SJCRH30 (cell line): ENCODE data around the gene TRIM72. TPM values are rescaled to one million over a fixed set of nuclear protein-coding genes. Genes with fewer than 3 reads are reported as not detected.
"Not testable (repeated sequence)": the region's sequence is repeated elsewhere in the genome, so short reads cannot be mapped to it uniquely, and the experiment has no call there.

Source experiments
- DNase-seq, 2 experiments: peaks; one replicate each; pipeline ENCODE4 v3.0.0-alpha.2; 2015 to 2020
- H3K27ac ChIP-seq: fragments of 250-450 bp; sonication (Bioruptor Pico); 2 replicates; pipeline ENCODE4 v1.5.1; 2020; ENCODE audit warnings: mild to moderate bottlenecking, moderate library complexity
- H3K27me3 ChIP-seq: fragments of 250-450 bp; sonication (Bioruptor Pico); 2 replicates; pipeline ENCODE4 v1.5.1; 2020; ENCODE audit warnings: mild to moderate bottlenecking, moderate library complexity
- H3K36me3 ChIP-seq: fragments of 250-450 bp; sonication (Bioruptor Pico); 2 replicates; pipeline ENCODE4 v1.5.1; 2020; ENCODE audit warnings: mild to moderate bottlenecking, moderate library complexity
- H3K4me1 ChIP-seq: fragments of 250-450 bp; sonication (Bioruptor Pico); 2 replicates; pipeline ENCODE4 v1.5.1; 2020; ENCODE audit warnings: mild to moderate bottlenecking, moderate library complexity
- H3K4me3 ChIP-seq: fragments of 250-450 bp; sonication (Bioruptor Pico); 2 replicates; pipeline ENCODE4 v1.5.1; 2020; ENCODE audit warnings: mild to moderate bottlenecking, moderate library complexity
- H3K9me3 ChIP-seq: fragments of 250-450 bp; sonication (Bioruptor Pico); replicated peaks from 2 replicates; pipeline ENCODE4 v1.5.1; 2020; ENCODE audit warnings: mild to moderate bottlenecking, moderate library complexity
- total RNA-seq: library from RNA; depleted of rRNA; stranded (reverse); fragments of >200 nt; shearing (Covaris generic); gene quantifications from 2 replicates; pipeline ENCODE4 v1.2.3, GENCODE V29; 2014

TRIM72 gene
- total RNA-seq, 1 experiment from 2014 or later = 32.5 TPM

DNA sequence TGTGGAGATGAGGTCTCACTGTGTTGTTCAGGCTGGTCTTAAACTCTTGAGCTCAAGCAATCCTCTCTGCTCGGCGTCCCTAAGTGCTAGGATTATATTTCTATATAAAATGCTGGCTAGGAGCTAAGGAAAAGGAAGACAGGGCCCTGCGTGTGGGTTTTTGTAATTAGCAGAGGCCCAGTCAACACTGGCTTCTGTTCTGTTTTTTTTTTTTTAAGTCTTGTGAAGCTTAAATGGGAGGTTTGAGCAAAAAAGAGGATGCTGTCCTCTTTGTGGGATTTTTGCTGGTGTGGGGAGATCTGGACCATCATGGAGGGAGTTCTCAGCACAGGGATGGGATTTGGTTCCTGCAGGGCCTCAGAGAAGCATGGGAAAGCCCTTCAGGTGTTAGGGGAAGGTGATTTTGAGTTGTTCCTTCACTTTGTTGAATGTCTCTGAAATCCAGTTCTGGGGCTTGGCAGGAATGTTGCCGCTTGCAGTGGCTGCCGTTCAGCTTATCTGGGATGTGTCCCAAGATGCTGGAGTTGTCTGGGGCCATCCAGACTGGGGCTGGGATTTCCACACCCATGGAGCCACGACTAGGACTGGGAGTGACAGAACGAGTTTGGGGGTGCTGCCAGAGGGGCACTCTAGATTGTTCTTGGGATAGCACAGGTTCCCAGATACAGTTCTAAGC is 15.6 kb upstream of the TRIM72 start:
- Histone ChIP-seq H3K27me3 (no peaks in the 10 kb centered on the region), H3K4me1 (no peaks in the 10 kb centered on the region), H3K9me3 (no peaks in the 10 kb centered on the region), H3K27ac (no peak overlapping the region), H3K36me3 (peaks cover 50% of the 10 kb centered on the region), H3K4me3 (no peak overlapping the region)
- no peak for DNase-seq

- Histone ChIP-seq H3K36me3 (peaks cover 38% of the 10 kb centered on the region), H3K27ac (no peak overlapping the region), H3K4me3 (no peak overlapping the region), H3K27me3 (no peaks in the 10 kb centered on the region), H3K4me1 (no peaks in the 10 kb centered on the region), H3K9me3 (no peaks in the 10 kb centered on the region)
- no peak for DNase-seq
Measured at GRCh38 chr16:31199430-31200041, 14.4 kb upstream of the TRIM72 start.

DNA sequence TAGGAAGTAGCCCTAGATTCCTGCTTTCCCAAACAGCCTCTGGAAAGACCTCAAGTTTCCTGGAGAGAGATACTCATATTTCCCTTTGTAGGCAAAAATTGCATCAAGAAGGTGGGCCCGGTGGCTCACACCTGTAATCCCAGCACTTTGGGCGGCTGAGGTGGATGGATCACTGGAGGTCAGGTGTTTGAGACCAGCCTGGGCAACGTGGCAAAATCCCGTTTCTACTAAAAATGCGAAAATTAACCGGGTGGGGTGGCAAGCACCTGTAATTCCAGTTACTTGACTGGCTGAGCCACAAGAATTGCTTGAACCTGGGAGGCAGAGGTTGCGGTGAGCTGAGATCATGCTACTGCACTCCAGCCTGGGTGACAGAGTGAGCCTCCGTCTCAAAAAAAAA is 13.8 kb upstream of the TRIM72 start:
- H3K9me3 ChIP-seq = not testable (repeated sequence)

GRCh38 chr16:31200821-31201568 is 12.9 kb upstream of the TRIM72 start:
- Histone ChIP-seq H3K27me3 (no peaks in the 10 kb centered on the region), H3K9me3 (no peaks in the 10 kb centered on the region), H3K4me1 (no peaks in the 10 kb centered on the region), H3K27ac (no peak overlapping the region), H3K4me3 (no peak overlapping the region), H3K36me3 (peaks cover 23% of the 10 kb centered on the region)
- DNase-seq = peak in 1 of 2 experiments; percentile 42

More for the DNA sequence above, 13.8 kb upstream of the TRIM72 start:
- peaks cover 32% of the 10 kb centered on the region for H3K36me3 ChIP-seq
- H3K4me1 ChIP-seq, H3K4me3 ChIP-seq, DNase-seq, H3K27me3 ChIP-seq, H3K27ac ChIP-seq: not testable (repeated sequence)

DNA sequence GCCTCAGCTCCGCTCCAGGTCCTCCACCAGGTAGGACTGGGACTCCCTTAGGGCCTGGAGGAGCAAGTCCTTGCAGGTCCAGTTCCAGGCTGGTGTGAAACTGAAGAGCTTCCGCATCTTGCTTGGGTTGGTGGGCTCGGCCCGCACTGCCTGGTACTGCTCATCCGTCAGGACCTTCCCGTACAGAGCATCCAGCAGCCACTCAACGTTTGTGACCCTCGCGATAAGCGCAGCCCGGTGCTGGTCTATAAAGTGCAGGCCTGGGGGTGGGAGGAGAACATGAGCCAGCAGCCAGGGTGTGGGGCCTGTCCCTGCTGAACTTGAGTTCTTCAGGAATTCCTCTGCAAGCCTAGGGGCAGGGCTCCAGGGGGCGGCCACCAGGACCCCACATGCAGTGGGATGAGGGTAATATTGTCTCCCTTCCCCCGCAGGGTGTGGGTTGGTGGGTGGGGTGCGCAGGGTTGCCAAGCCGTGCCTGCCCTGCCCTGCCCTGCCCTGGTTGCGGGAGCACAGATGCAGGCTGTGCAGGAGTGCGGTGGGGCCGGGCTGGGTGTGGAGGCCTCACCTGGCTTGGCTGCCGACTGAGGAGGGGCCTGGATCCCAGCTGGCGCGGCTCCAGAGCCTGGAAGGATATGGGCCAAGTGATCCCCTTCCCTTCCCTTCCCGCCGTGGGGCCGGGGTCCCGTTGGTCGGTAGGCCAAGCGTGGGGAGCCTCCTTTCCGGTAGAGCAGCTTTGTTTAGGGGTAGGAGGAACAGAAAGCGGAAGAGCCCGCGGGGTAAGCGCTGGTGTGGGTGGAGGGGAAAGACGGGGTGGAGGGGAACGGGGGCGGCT is 12.1 kb upstream of the TRIM72 start:
- no peak for DNase-seq
- no peaks in the 10 kb centered on the region for H3K9me3 ChIP-seq
- H3K27me3 ChIP-seq = no peaks in the 10 kb centered on the region
- no peak overlapping the region for H3K27ac ChIP-seq
- H3K4me1 ChIP-seq = peaks cover 1% of the 10 kb centered on the region
- H3K4me3 ChIP-seq = no peak overlapping the region
- H3K36me3 ChIP-seq = peaks cover 15% of the 10 kb centered on the region

DNA sequence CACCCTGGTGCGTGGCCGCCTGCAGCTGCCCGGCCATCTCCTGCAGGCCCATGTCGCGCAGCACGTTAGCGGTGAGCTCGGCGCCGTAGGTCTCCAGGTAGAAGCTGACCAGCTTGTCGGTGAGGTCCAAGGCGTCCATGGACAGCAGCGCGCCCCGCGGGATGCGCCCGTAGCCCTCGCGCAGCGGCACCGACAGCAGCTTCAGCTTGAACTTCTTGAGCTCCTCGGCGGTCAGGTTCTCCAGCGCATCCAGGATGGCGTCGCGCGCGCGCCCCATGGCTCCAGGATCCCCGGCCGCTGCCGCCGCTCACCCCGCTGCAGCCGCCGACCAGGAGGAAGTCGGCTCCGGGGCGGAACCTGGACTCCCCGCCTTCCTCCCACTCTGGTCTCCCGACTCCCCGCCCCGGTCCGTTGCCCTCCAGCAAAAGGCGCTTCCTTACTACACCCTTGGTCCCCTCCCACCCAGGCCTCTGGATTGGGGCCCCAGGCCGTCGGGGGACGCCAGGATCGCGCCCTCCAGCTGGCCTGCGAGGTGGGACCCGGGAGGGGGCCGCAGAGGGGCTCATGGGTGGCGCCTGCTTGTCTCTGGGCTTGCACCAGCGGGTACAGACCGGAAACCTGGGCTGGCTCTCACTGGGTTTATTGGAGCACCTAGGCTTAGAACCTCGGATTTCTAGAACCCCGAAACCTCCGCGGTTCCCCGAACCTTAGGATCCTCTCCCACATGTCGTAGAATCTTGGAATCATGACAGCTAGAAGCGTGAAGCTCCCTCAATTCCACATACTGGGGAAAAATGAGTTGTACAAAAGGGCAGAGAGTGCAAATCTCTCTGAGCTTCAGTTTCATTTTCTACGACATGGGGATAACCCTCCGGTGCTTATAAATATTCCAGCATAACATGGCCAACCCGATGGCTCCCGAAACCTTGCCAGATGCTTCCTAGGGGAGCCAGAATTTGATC is 11.2 kb upstream of the TRIM72 start, which contains the start of gene PYCARD:
Gene PYCARD (minus strand): TSS at position 347 of the 962 bp plus-strand sequence. CDS start 70 bp downstream, at position 277.
- Histone ChIP-seq H3K27me3 (no peaks in the 10 kb centered on the region), H3K4me3 (no peak within 1 kb of the TSS), H3K9me3 (no peaks in the 10 kb centered on the region), H3K27ac (no peak within 1 kb of the TSS), H3K4me1 (peaks cover 10% of the 10 kb centered on the region), H3K36me3 (peaks cover 10% of the 10 kb centered on the region; the same call in 1 of the 2 replicates)
- DNase-seq = no peak

DNA sequence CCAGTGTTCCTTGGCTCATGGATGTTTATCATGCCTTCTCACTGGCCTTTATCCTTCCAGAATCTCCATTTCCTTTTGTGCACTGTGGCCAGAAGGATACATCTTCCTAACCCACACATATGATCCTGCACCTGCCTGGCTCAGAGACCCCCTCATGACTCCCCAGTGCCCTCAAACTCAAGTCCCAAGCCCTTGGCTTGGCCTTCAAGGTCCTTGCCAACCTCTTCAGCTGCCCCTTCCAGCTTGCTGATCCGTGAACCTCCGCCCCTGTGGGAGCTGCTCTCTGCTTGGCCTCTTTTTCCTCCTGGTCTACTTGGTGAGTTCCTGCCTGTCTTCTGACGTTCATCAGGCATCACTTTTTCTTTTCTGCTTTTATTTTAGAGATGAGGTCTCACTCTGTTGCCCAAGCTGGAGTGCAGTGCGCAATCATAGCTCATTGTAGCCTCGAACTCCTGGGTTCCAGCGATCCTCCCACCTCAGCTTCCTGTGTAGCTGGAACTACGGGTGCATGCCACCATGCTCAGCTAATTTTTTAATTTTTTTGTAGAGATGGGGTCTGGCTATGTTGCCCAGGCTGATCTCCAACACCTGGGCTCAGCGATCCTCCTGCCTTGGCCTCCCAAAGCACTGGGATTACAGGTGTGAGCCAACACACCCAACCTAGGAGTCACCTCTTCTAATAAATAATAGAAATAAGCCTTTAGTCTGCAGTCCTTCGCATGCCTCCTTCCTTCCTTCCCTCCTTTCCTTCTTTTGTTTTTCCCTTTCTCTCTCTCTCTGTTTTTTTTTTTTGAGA is 8.8 kb upstream of the TRIM72 start:
- no peak for DNase-seq
- no peak overlapping the region for H3K4me3 ChIP-seq
- peaks cover 16% of the 10 kb centered on the region for H3K4me1 ChIP-seq
- H3K27ac ChIP-seq = no peak overlapping the region
- no peaks in the 10 kb centered on the region for H3K36me3 ChIP-seq
- H3K27me3 ChIP-seq = no peaks in the 10 kb centered on the region
- no peaks in the 10 kb centered on the region for H3K9me3 ChIP-seq

DNA sequence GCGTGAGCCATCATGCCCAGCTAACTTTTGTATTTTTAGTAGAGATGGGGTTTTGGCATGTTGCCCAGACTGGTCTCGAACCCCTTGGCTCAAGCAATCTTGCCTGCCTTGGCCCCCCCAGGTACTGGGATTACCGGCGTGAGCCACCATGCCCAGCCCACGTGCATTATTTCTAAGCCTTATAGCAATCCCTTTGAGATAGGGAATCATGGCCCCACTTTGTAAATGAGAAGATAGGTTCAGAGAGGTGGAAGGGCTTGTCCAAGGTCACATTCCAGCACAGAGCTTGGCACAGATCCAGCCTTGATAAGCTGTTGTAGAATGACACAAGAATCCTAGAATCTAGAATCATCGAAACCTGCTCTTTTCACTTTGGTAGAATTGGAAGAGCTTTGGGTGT is 7.1 kb upstream of the TRIM72 start:
- Histone ChIP-seq H3K4me3 (no peak overlapping the region), H3K27ac (no peak overlapping the region), H3K27me3 (no peaks in the 10 kb centered on the region), H3K9me3 (no peaks in the 10 kb centered on the region), H3K36me3 (no peaks in the 10 kb centered on the region), H3K4me1 (peaks cover 16% of the 10 kb centered on the region)
- peak in 1 of 2 experiments; percentile 47 for DNase-seq

- no peak for DNase-seq
- H3K9me3 ChIP-seq = no peaks in the 10 kb centered on the region
- H3K36me3 ChIP-seq = peaks cover 14% of the 10 kb centered on the region
- H3K27ac ChIP-seq = peak overlapping the region; percentile 84
- no peaks in the 10 kb centered on the region for H3K27me3 ChIP-seq
- peak overlapping the region; percentile 79 for H3K4me3 ChIP-seq
- peaks cover 12% of the 10 kb centered on the region for H3K4me1 ChIP-seq
Measured at GRCh38 chr16:31213342-31213741, 577 bp upstream of the TRIM72 start.

GRCh38 chr16:31214708-31215286 is 878 bp downstream of the TRIM72 start:
- Histone ChIP-seq H3K9me3 (no peaks in the 10 kb centered on the region), H3K27me3 (no peaks in the 10 kb centered on the region), H3K4me1 (peaks cover 12% of the 10 kb centered on the region), H3K27ac (peak overlapping the region; percentile 84), H3K36me3 (peaks cover 24% of the 10 kb centered on the region), H3K4me3 (peak overlapping the region; percentile 79)
- DNase-seq = peak; percentile 72 to 73

GRCh38 chr16:31215287-31216162 is 1.6 kb downstream of the TRIM72 start:
- Histone ChIP-seq H3K27me3 (no peaks in the 10 kb centered on the region), H3K27ac (peak overlapping the region; percentile 84)

More at GRCh38 chr16:31215287-31216162, 1.6 kb downstream of the TRIM72 start:
- H3K36me3 ChIP-seq = peaks cover 28% of the 10 kb centered on the region
- H3K4me3 ChIP-seq = peak overlapping the region; percentile 79
- H3K4me1 ChIP-seq = peaks cover 12% of the 10 kb centered on the region
- H3K9me3 ChIP-seq = no peaks in the 10 kb centered on the region
- peak; percentile 87 to 90 for DNase-seq
